Ramos (cell line): ENCODE results near the gene DNER.
"Not testable (repeated sequence)": the region's sequence is repeated elsewhere in the genome, so short reads cannot be mapped to it uniquely, and the experiment has no call there.

Source experiments
- in situ Hi-C: fragments of 300-500 bp; cut with MboI; formaldehyde crosslinking; loops from one replicate; pipeline ENCODE4 v1.14.3; 2022; ENCODE audit warnings: low sequenced_read_pairs; ENCODE audit not compliant: unreplicated experiment

Gene DNER

GRCh38 chr2:229719926-229720647, 5.7 kb upstream of the DNER start:
- in situ Hi-C loops, result no loop called here

- in situ Hi-C loops, result no loop called here
Measured at GRCh38 chr2:229718057-229718456, 3.7 kb upstream of the DNER start.

- in situ Hi-C loops, result no loop called here
Measured at GRCh38 chr2:229715895-229716507, 1.6 kb upstream of the DNER start.

- in situ Hi-C loops, result no loop called here
Measured at GRCh38 chr2:229714736-229715541, 584 bp upstream of the DNER start.

- in situ Hi-C loops, result no loop called here
Measured at GRCh38 chr2:229713371-229714079, 830 bp downstream of the DNER start.

GRCh38 chr2:229712136-229712535, 2.2 kb downstream of the DNER start:
- in situ Hi-C loops, result no loop called here

GRCh38 chr2:229708335-229708734, 6.0 kb downstream of the DNER start:
- in situ Hi-C loops, result no loop called here

GRCh38 chr2:229703909-229704630, 10.3 kb downstream of the DNER start:
- in situ Hi-C loops, result no loop called here

GRCh38 chr2:229701716-229702115, 12.6 kb downstream of the DNER start:
- in situ Hi-C loops, result no loop called here

- in situ Hi-C loops, result no loop called here
Measured at GRCh38 chr2:229701062-229701461, 13.3 kb downstream of the DNER start.

- in situ Hi-C loops, result no loop called here
Measured at GRCh38 chr2:229695961-229696360, 18.4 kb downstream of the DNER start.

GRCh38 chr2:229693845-229694244, 20.5 kb downstream of the DNER start:
- in situ Hi-C loops, result not testable (repeated sequence)

GRCh38 chr2:229691631-229692030, 22.7 kb downstream of the DNER start:
- in situ Hi-C loops, result no loop called here

GRCh38 chr2:229689307-229689839, 25.0 kb downstream of the DNER start:
- in situ Hi-C loops, result no loop called here

- in situ Hi-C loops, result no loop called here
Measured at GRCh38 chr2:229688141-229688540, 26.2 kb downstream of the DNER start.

GRCh38 chr2:229686122-229686919, 28.0 kb downstream of the DNER start:
- in situ Hi-C loops, result no loop called here

- in situ Hi-C loops, result no loop called here
Measured at GRCh38 chr2:229684942-229685562, 29.3 kb downstream of the DNER start.

GRCh38 chr2:229679393-229680125, 34.8 kb downstream of the DNER start:
- in situ Hi-C loops, result no loop called here
